Measurements from ENCODE around the gene POLR3B. TPM values are rescaled to one million over a fixed set of nuclear protein-coding genes. Genes with fewer than 3 reads are reported as not detected.
"Not testable (repeated sequence)": the region's sequence is repeated elsewhere in the genome, so short reads cannot be mapped to it uniquely, and the experiment has no call there.

The POLR3B gene
- total RNA-seq, 4 donors from 2014 or later: 9.6 to 14.6 (median 12.6) TPM

DNA sequence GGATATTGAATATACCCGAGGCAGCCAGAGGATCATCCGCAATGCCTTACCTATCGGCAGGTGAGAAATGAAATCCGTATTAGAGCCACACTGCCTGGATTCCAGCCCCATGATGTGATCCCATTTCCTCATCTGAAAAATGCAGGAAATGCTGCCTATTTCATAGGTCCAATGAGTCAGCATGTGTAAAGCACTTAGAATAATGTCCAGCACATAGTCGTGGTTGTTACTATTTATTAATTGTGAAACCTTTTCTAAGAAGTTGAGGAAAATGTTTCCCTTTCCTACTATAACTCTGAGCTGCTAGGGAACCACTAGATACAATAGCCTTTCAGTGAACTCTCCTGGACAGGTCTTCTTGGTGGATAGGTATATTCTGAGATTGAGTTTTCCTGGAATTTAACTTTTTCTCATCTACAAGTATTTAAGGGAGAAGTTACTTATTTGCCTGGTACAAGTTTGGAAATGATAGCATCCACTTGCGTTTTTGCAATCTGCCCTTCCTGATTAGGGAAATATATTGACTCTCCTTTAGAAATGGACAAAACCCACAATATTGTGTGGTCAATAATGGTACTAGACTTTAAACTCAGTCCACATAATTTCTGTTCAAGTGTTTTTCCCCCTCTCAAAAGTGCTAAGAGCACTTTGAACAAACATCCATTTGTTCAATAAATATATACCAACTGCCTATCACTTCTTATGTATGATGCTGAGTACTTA, 12.2 kb downstream of the POLR3B start:
- H3K36me3 ChIP-seq: peaks cover 42% of the 10 kb centered on the region

DNA sequence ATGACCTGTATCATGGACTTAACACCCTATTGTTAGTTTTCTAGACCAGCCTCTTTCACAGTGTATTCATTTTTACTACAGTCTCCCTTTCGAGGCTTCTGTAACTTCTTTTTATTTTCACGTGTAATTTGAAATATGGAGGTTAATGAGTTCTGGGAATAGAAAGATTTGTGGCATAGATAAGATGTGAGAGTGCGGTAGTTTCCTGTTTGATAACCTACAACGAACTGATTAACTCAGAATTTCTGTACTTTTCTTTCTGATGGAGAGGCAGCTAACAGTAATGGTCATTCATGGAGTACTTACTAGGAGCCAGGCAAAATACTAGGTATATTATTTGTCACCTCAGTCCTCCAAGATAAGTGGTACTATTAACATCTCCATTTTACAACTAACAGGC, 21.2 kb downstream of the POLR3B start:
- no peaks in the 10 kb centered on the region for H3K9me3 ChIP-seq

More for the DNA sequence above, 12.2 kb downstream of the POLR3B start:
- Histone ChIP-seq H3K9me3 (no peaks in the 10 kb centered on the region), H3K4me1 (no peaks in the 10 kb centered on the region), H3K27me3 (no peaks in the 10 kb centered on the region), H3K27ac (no peak overlapping the region), H3K4me3 (no peak overlapping the region)
- DNase-seq (ENCODE audit: low spot score in 2 of 2): no peak
- TF ChIP-seq POLR2AphosphoS5 (IDR thresholded peaks at IDR 0.05) (no peak), EP300 (IDR thresholded peaks at IDR 0.05) (no peak), POLR2A (IDR thresholded peaks at IDR 0.05) (no peak)
- TF ChIP-seq, protein P1, sequence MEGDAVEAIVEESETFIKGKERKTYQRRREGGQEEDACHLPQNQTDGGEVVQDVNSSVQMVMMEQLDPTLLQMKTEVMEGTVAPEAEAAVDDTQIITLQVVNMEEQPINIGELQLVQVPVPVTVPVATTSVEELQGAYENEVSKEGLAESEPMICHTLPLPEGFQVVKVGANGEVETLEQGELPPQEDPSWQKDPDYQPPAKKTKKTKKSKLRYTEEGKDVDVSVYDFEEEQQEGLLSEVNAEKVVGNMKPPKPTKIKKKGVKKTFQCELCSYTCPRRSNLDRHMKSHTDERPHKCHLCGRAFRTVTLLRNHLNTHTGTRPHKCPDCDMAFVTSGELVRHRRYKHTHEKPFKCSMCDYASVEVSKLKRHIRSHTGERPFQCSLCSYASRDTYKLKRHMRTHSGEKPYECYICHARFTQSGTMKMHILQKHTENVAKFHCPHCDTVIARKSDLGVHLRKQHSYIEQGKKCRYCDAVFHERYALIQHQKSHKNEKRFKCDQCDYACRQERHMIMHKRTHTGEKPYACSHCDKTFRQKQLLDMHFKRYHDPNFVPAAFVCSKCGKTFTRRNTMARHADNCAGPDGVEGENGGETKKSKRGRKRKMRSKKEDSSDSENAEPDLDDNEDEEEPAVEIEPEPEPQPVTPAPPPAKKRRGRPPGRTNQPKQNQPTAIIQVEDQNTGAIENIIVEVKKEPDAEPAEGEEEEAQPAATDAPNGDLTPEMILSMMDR (IDR thresholded peaks at IDR 0.05): no peak
- WGBS: 90% methylated on average over 6 of the region's 6 CpGs

DNA sequence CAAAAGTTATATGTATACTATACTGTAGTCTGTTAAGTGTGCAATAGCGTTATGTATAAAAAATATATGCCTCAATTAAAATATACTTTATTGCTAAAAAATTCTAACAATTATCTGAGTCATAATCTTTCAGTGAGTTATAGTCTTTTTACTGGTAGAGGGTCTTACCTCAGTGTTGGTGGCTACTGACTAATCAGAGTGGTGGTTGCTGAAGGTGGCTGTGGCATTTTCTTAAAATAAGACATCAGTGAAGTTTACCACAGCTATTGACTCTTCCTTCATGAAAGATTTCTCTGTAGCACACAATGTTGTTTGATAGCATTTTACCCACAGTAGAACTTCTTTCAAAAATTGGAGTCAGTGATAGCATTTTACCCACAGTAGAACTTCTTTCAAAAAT, 23.4 kb downstream of the POLR3B start:
- 96% methylated on average over 1 of the region's 1 CpG for WGBS
- Histone ChIP-seq H3K4me3 (no peak overlapping the region), H3K27me3 (no peaks in the 10 kb centered on the region), H3K9me3 (no peaks in the 10 kb centered on the region), H3K27ac (no peak overlapping the region), H3K36me3 (peaks cover 54% of the 10 kb centered on the region), H3K4me1 (no peaks in the 10 kb centered on the region)
- TF ChIP-seq POLR2A (IDR thresholded peaks at IDR 0.05): no peak
- TF ChIP-seq, protein P1 (IDR thresholded peaks at IDR 0.05): no peak
- no peak for TF ChIP-seq EP300 (IDR thresholded peaks at IDR 0.05)
- DNase-seq (ENCODE audit: low spot score in 2 of 2): no peak

More for the DNA sequence above, 21.2 kb downstream of the POLR3B start:
- Histone ChIP-seq H3K27me3 (no peaks in the 10 kb centered on the region), H3K36me3 (peaks cover 58% of the 10 kb centered on the region), H3K4me3 (no peak overlapping the region), H3K27ac (no peak overlapping the region), H3K4me1 (no peaks in the 10 kb centered on the region)
- DNase-seq (ENCODE audit: low spot score in 2 of 2): no peak
- TF ChIP-seq, protein P1 (IDR thresholded peaks at IDR 0.05): no peak
- TF ChIP-seq EP300 (IDR thresholded peaks at IDR 0.05): no peak
- TF ChIP-seq POLR2AphosphoS5 (IDR thresholded peaks at IDR 0.05): no peak
- no peak for TF ChIP-seq POLR2A (IDR thresholded peaks at IDR 0.05)
- WGBS: 81% methylated on average over 4 of the region's 4 CpGs

DNA sequence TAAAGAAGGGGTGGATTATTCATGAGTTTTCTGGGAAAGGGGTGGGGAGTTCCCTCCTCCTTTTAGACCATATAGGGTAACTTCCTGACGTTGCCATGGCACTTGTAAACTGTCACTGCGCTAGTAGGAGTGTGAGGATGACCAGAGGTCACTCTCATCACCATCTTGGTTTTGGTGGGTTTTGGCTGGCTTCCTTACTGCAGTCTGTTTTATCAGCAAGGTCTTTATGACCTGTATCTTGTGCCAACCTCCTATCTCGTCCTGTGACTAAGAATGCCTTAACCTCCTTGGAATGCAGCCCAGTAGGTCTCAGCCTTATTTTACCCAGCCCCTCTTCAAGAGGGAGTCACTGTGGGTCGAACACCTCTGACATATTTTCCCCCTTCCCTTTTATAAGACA, 24.3 kb downstream of the POLR3B start:
- H3K4me1 ChIP-seq; H3K4me3 ChIP-seq; DNase-seq (ENCODE audit: low spot score in 2 of 2); H3K27ac ChIP-seq; H3K9me3 ChIP-seq; H3K27me3 ChIP-seq: not testable (repeated sequence)
- H3K36me3 ChIP-seq: peaks cover 45% of the 10 kb centered on the region
- WGBS: 94% methylated on average over 4 of the region's 4 CpGs

DNA sequence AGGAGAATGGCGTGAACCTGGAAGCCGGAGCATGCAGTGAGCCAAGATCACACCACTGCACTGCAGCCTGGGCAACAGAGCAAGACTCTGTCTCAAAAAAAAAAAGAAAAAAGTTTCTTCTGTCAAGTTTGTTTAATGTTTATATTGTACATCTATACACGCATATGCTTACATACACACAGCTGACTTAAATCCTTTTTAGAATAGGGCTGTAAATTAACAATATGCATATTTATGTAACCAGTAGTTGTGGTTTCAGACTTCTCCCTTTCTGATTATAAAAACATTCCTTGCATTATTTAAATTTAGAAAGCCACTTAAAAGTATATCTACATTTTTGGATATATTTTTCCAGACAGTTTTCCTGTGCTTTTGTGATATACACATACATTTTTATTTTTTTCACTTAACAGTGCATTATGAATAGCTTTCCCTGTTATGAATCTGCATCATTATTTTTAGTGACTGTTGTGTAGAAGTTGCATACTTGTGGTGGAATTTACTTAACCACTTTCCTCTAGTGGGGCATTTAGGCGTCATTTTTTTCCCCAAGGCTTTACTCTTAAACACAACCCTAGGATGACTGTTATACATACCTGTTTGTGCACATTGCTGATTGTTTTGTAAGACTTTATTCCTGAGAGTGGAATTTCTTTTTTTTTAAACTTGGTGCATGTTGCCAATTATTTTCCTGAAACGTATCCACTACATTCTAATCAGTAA, 29.4 kb downstream of the POLR3B start:
- no peaks in the 10 kb centered on the region for H3K27me3 ChIP-seq
- TF ChIP-seq, protein P1 (IDR thresholded peaks at IDR 0.05): no peak
- H3K4me1 ChIP-seq: no peaks in the 10 kb centered on the region
- 89% methylated on average over 5 of the region's 5 CpGs for WGBS
- peaks cover 21% of the 10 kb centered on the region for H3K36me3 ChIP-seq
- H3K4me3 ChIP-seq: no peak overlapping the region
- no peak overlapping the region for H3K27ac ChIP-seq
- DNase-seq (ENCODE audit: low spot score in 2 of 2): no peak
- H3K9me3 ChIP-seq: no peaks in the 10 kb centered on the region
